NB4 (cell line): ENCODE measurements around the gene GSKIP.

Experiments
- CTCF ChIP-seq: IDR thresholded peaks from one replicate; pipeline ENCODE4 v1.5.1; 2012; ENCODE audit warnings: low read depth, low read length
- POLR2A ChIP-seq: IDR thresholded peaks from 2 replicates; pipeline ENCODE4 v1.6.1; 2011; ENCODE audit warnings: mild to moderate bottlenecking; ENCODE audit not compliant: insufficient read length; ENCODE audit errors: extremely low read depth

- TF ChIP-seq CTCF (no peak), POLR2A (no peak)
Observed at GRCh38 chr14:96384053-96384452, 20.7 kb downstream of the GSKIP start.
